ENCODE results near the gene PSEN2.

GRCh38 chr1:226940029-226940805 lies 69.8 kb downstream of the PSEN2 start, which contains the start of gene COQ8A:
- TF ChIP-seq CTCF (IDR thresholded peaks at IDR 0.05) (peak in 1 of 6 experiments; percentile 8), POLR2A (IDR thresholded peaks at IDR 0.05) (peak in 1 of 4 donors; percentile 50), POLR2AphosphoS5 (IDR thresholded peaks at IDR 0.05) (peak; percentile 35 to 75), EP300 (IDR thresholded peaks at IDR 0.05) (no peak)

Data from upper lobe of left lung (tissue), 4 donors.